ENCODE data around the gene ZNF544. TPM values are rescaled to one million over a fixed set of nuclear protein-coding genes. Genes with fewer than 3 reads are reported as not detected.
"Not testable (repeated sequence)": the region's sequence is repeated elsewhere in the genome, so short reads cannot be mapped to it uniquely, and the experiment has no call there.

ZNF544 gene
- polyA plus RNA-seq, 2 of the 4 experiments (the other 2 are of a cell fraction) = 23.7 to 33.1 TPM

- H3K4me1 ChIP-seq; H3K4me2 ChIP-seq; POLR2A ChIA-PET; DNase-seq (ENCODE audit: low read depth in 1 of 2, low spot score in 1 of 2); FAIRE-seq; H3K27ac ChIP-seq; ATAC-seq; H3K4me3 ChIP-seq: not testable (repeated sequence)
- CTCF ChIA-PET = interaction anchor here (0.6 to 1.4 kb wide), 3 partner anchors 8 to 14 kb away, joined by 3 to 4 read pairs (median 3); no protein-coding TSS in a partner anchor
- H3K9me3 ChIP-seq = peaks cover 60% of the 10 kb centered on the region
- WGBS (ENCODE audit: missing lambda C conversion rate) = 91% methylated on average over 13 of the region's 13 CpGs
Measured at GRCh38 chr19:58310685-58311084, 82.0 kb downstream of the ZNF544 start.

DNA sequence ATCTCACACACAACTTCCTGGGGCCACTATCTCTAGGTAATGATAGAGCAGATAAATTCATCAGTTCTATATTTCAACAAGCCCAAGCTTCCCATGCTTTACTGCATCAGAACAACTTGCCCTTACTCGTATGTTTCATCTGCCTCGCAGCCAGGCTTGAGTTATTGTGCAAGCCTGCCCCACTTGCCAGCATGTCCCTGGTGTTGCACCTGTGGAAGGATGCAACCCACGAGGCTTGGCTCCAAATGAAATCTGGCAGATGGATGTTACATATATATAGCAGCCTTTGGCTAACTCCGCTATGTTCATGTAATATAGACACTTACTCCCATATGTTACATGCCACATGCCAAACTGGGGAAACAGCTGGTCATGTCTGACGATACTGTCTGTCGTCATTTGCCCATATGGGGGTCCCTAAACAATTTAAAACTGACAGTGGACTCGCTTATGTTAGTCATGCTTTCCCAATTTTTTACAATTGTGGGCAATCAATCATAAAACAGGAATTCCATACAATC lies 82.7 kb downstream of the ZNF544 start:
- Histone ChIP-seq H3K4me3 (no peak overlapping the region), H3K4me1 (no peaks in the 10 kb centered on the region), H3K27ac (no peak overlapping the region), H3K4me2 (no peak overlapping the region), H3K9me3 (peaks cover 60% of the 10 kb centered on the region)
- DNase-seq (ENCODE audit: low read depth in 1 of 2, low spot score in 1 of 2) (no peak), ATAC-seq (no peak), FAIRE-seq (no peak)
- TF ChIP-seq FOSL2 (IDR thresholded peaks at IDR 0.05) (no peak), FOSL2 (CRISPR knock-in tag; IDR thresholded peaks at IDR 0.05) (no peak), E2F6 (IDR thresholded peaks at IDR 0.05; ENCODE audit: borderline replicate concordance, low read depth) (no peak), GATA3 (IDR thresholded peaks at IDR 0.05; ENCODE audit: borderline replicate concordance) (no peak), ZFP36 (IDR thresholded peaks at IDR 0.05; ENCODE audit: borderline replicate concordance, partially characterized antibody) (no peak), CBX8 (IDR thresholded peaks at IDR 0.05) (no peak), RAD21 (conservative IDR thresholded peaks at IDR 0.05 in 1 of 2, IDR thresholded peaks at IDR 0.05 in 1 of 2) (no peak), CHD4 (IDR thresholded peaks at IDR 0.05; ENCODE audit: borderline replicate concordance) (no peak), RFX5 (IDR thresholded peaks at IDR 0.05) (no peak), NR3C1 (IDR thresholded peaks at IDR 0.05) (no peak), HEYL (CRISPR knock-in tag; IDR thresholded peaks at IDR 0.05) (no peak), MAZ (IDR thresholded peaks at IDR 0.05; ENCODE audit: borderline replicate concordance, low read depth, low read length) (no peak), CEBPB (IDR thresholded peaks at IDR 0.05) (no peak), HOXB13 (CRISPR knock-in tag; IDR thresholded peaks at IDR 0.05; ENCODE audit: low read depth) (no peak), HOXB5 (CRISPR knock-in tag; IDR thresholded peaks at IDR 0.05) (no peak)
- TF ChIP-seq, protein P1, sequence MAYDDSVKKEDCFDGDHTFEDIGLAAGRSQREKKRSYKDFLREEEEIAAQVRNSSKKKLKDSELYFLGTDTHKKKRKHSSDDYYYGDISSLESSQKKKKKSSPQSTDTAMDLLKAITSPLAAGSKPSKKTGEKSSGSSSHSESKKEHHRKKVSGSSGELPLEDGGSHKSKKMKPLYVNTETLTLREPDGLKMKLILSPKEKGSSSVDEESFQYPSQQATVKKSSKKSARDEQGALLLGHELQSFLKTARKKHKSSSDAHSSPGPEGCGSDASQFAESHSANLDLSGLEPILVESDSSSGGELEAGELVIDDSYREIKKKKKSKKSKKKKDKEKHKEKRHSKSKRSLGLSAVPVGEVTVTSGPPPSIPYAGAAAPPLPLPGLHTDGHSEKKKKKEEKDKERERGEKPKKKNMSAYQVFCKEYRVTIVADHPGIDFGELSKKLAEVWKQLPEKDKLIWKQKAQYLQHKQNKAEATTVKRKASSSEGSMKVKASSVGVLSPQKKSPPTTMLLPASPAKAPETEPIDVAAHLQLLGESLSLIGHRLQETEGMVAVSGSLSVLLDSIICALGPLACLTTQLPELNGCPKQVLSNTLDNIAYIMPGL (CRISPR knock-in tag; IDR thresholded peaks at IDR 0.05; ENCODE audit: borderline replicate concordance) = no peak
- CTCF ChIA-PET = interaction anchor here (0.6 to 1.4 kb wide), 3 partner anchors 8 to 13 kb away, joined by 3 to 4 read pairs (median 3); no protein-coding TSS in a partner anchor
- POLR2A ChIA-PET = no interaction called here
- WGBS (ENCODE audit: missing lambda C conversion rate) = 93% methylated on average over 7 of the region's 7 CpGs

Other genes starting within 250 kb of the ZNF544 start
- gene ZNF606, start 226.1 kb upstream of the ZNF544 start, polyA plus RNA-seq (2011; rRNA removed) = 4.8 and 5.1 TPM in 2 replicates
- 4.5 to 5.1 TPM (median 4.5 TPM) in 3 replicates for gene ZNF606, start 226.1 kb upstream of the ZNF544 start, polyA plus RNA-seq (2017; fragmentation: RNase III; extraction: RNeasy Plus Mini Kit Qiagen cat#74134 plus additional on column Dnase treatment)
- gene ZSCAN1, start 194.9 kb upstream of the ZNF544 start, polyA plus RNA-seq (2011; rRNA removed) = not detected in 2 replicates
- not detected in 3 replicates for gene ZSCAN1, start 194.9 kb upstream of the ZNF544 start, polyA plus RNA-seq (2017; fragmentation: RNase III; extraction: RNeasy Plus Mini Kit Qiagen cat#74134 plus additional on column Dnase treatment)
- not detected in 2 replicates for gene ZNF135, start 169.6 kb upstream of the ZNF544 start, polyA plus RNA-seq (2011; rRNA removed)
- gene ZNF135, start 169.6 kb upstream of the ZNF544 start, polyA plus RNA-seq (2017; fragmentation: RNase III; extraction: RNeasy Plus Mini Kit Qiagen cat#74134 plus additional on column Dnase treatment) = not detected in 3 replicates
- gene ZSCAN18, start 130.7 kb upstream of the ZNF544 start, polyA plus RNA-seq (2011; rRNA removed) = 2.2 and 2.9 TPM in 2 replicates
- gene ZSCAN18, start 130.7 kb upstream of the ZNF544 start, polyA plus RNA-seq (2017; fragmentation: RNase III; extraction: RNeasy Plus Mini Kit Qiagen cat#74134 plus additional on column Dnase treatment) = 2.3 to 3.3 TPM (median 2.6 TPM) in 3 replicates
- 5.7 and 6.2 TPM in 2 replicates for gene ZNF329, start 78.1 kb upstream of the ZNF544 start, polyA plus RNA-seq (2011; rRNA removed)
- gene ZNF329, start 78.1 kb upstream of the ZNF544 start, polyA plus RNA-seq (2017; fragmentation: RNase III; extraction: RNeasy Plus Mini Kit Qiagen cat#74134 plus additional on column Dnase treatment) = 2.7 to 2.8 TPM (median 2.8 TPM) in 3 replicates
- gene ZNF274, start 45.9 kb upstream of the ZNF544 start, polyA plus RNA-seq (2011; rRNA removed) = 27.3 and 28.7 TPM in 2 replicates
- 15.8 to 18.8 TPM (median 18.3 TPM) in 3 replicates for gene ZNF274, start 45.9 kb upstream of the ZNF544 start, polyA plus RNA-seq (2017; fragmentation: RNase III; extraction: RNeasy Plus Mini Kit Qiagen cat#74134 plus additional on column Dnase treatment)
- gene ZNF8, start 50.0 kb downstream of the ZNF544 start, polyA plus RNA-seq (2011; rRNA removed) = 4.0 and 5.6 TPM in 2 replicates
- 2.0 to 2.3 TPM (median 2.3 TPM) in 3 replicates for gene ZNF8, start 50.0 kb downstream of the ZNF544 start, polyA plus RNA-seq (2017; fragmentation: RNase III; extraction: RNeasy Plus Mini Kit Qiagen cat#74134 plus additional on column Dnase treatment)
- gene ERVK3-1, start 76.5 kb downstream of the ZNF544 start, polyA plus RNA-seq (2011; rRNA removed) = 112 and 142 TPM in 2 replicates
- gene ERVK3-1, start 76.5 kb downstream of the ZNF544 start, polyA plus RNA-seq (2017; fragmentation: RNase III; extraction: RNeasy Plus Mini Kit Qiagen cat#74134 plus additional on column Dnase treatment) = 104 to 126 TPM (median 109 TPM) in 3 replicates
- gene ZSCAN22, start 98.1 kb downstream of the ZNF544 start, polyA plus RNA-seq (2011; rRNA removed) = 4.4 and 5.3 TPM in 2 replicates
- 2.0 to 2.2 TPM (median 2.0 TPM) in 3 replicates for gene ZSCAN22, start 98.1 kb downstream of the ZNF544 start, polyA plus RNA-seq (2017; fragmentation: RNase III; extraction: RNeasy Plus Mini Kit Qiagen cat#74134 plus additional on column Dnase treatment)
- 1.5 and 2.5 TPM in 2 replicates for gene A1BG, start 124.6 kb downstream of the ZNF544 start, polyA plus RNA-seq (2011; rRNA removed)
- 9.3 to 11.1 TPM (median 9.5 TPM) in 3 replicates for gene A1BG, start 124.6 kb downstream of the ZNF544 start, polyA plus RNA-seq (2017; fragmentation: RNase III; extraction: RNeasy Plus Mini Kit Qiagen cat#74134 plus additional on column Dnase treatment)
- 1.1 and 1.4 TPM in 2 replicates for gene ZNF497, start 133.8 kb downstream of the ZNF544 start, polyA plus RNA-seq (2011; rRNA removed)
- 1.6 to 2.4 TPM (median 2.0 TPM) in 3 replicates for gene ZNF497, start 133.8 kb downstream of the ZNF544 start, polyA plus RNA-seq (2017; fragmentation: RNase III; extraction: RNeasy Plus Mini Kit Qiagen cat#74134 plus additional on column Dnase treatment)
- 0.70 and 0.74 TPM in 2 replicates for gene ZNF837, start 152.1 kb downstream of the ZNF544 start, polyA plus RNA-seq (2011; rRNA removed)
- 0.62 to 1.1 TPM (median 1.0 TPM) in 3 replicates for gene ZNF837, start 152.1 kb downstream of the ZNF544 start, polyA plus RNA-seq (2017; fragmentation: RNase III; extraction: RNeasy Plus Mini Kit Qiagen cat#74134 plus additional on column Dnase treatment)
- gene RPS5, start 158.4 kb downstream of the ZNF544 start, polyA plus RNA-seq (2011; rRNA removed) = 2,475 and 2,940 TPM in 2 replicates
- 2,123 to 2,259 TPM (median 2,149 TPM) in 3 replicates for gene RPS5, start 158.4 kb downstream of the ZNF544 start, polyA plus RNA-seq (2017; fragmentation: RNase III; extraction: RNeasy Plus Mini Kit Qiagen cat#74134 plus additional on column Dnase treatment)
- gene RNF225, start 166.7 kb downstream of the ZNF544 start, polyA plus RNA-seq (2011; rRNA removed) = not detected in 2 replicates
- gene RNF225, start 166.7 kb downstream of the ZNF544 start, polyA plus RNA-seq (2017; fragmentation: RNase III; extraction: RNeasy Plus Mini Kit Qiagen cat#74134 plus additional on column Dnase treatment) = not detected in 3 replicates
- 18.2 and 21.2 TPM in 2 replicates for gene ZNF584, start 179.7 kb downstream of the ZNF544 start, polyA plus RNA-seq (2011; rRNA removed)
- 13.6 to 15.6 TPM (median 14.8 TPM) in 3 replicates for gene ZNF584, start 179.7 kb downstream of the ZNF544 start, polyA plus RNA-seq (2017; fragmentation: RNase III; extraction: RNeasy Plus Mini Kit Qiagen cat#74134 plus additional on column Dnase treatment)
- 0.16 and 0.19 TPM in 2 replicates for gene ZNF132, start 211.2 kb downstream of the ZNF544 start, polyA plus RNA-seq (2011; rRNA removed)
- 0.05 to 0.13 TPM (median 0.09 TPM) in 3 replicates for gene ZNF132, start 211.2 kb downstream of the ZNF544 start, polyA plus RNA-seq (2017; fragmentation: RNase III; extraction: RNeasy Plus Mini Kit Qiagen cat#74134 plus additional on column Dnase treatment)
- gene ZNF324B, start 222.7 kb downstream of the ZNF544 start, polyA plus RNA-seq (2011; rRNA removed) = 3.8 and 4.1 TPM in 2 replicates
- gene ZNF324B, start 222.7 kb downstream of the ZNF544 start, polyA plus RNA-seq (2017; fragmentation: RNase III; extraction: RNeasy Plus Mini Kit Qiagen cat#74134 plus additional on column Dnase treatment) = 6.8 TPM in 3 replicates
- 3.0 and 3.1 TPM in 2 replicates for gene ZNF324, start 238.2 kb downstream of the ZNF544 start, polyA plus RNA-seq (2011; rRNA removed)
- 6.4 to 6.9 TPM (median 6.9 TPM) in 3 replicates for gene ZNF324, start 238.2 kb downstream of the ZNF544 start, polyA plus RNA-seq (2017; fragmentation: RNase III; extraction: RNeasy Plus Mini Kit Qiagen cat#74134 plus additional on column Dnase treatment)
- gene ZNF446, start 247.4 kb downstream of the ZNF544 start, polyA plus RNA-seq (2011; rRNA removed) = 6.2 and 7.4 TPM in 2 replicates
- gene ZNF446, start 247.4 kb downstream of the ZNF544 start, polyA plus RNA-seq (2017; fragmentation: RNase III; extraction: RNeasy Plus Mini Kit Qiagen cat#74134 plus additional on column Dnase treatment) = 9.9 to 12.5 TPM (median 11.0 TPM) in 3 replicates

All from A549 (cell line).